SU-DHL-6 (cell line): ENCODE results near the gene BRAT1.

Experiments
- H2AFZ ChIP-seq: fragments of 200-600 bp; sonication (generic); 2 replicates; pipeline ENCODE4 v1.6.1; 2014; ENCODE audit warnings: low read depth, mild to moderate bottlenecking, moderate library complexity, mixed read lengths, antibody characterized with exemption, low read length; ENCODE audit not compliant: severe bottlenecking
- H3F3A ChIP-seq: fragments of 200-600 bp; shearing (Covaris generic); 2 replicates; pipeline ENCODE4 v1.6.0; 2016; ENCODE audit warnings: antibody characterized with exemption, mild to moderate bottlenecking; ENCODE audit not compliant: insufficient read depth
- H3K27ac ChIP-seq: fragments of 200-600 bp; sonication (generic); 2 replicates; pipeline ENCODE4 v1.5.1; 2016; ENCODE audit warnings: low read depth, mild to moderate bottlenecking, low read length, moderate library complexity, mixed read lengths
- H3K27me3 ChIP-seq: fragments of 200-600 bp; sonication (generic), shearing (Covaris generic); 2 replicates; pipeline ENCODE4 v1.6.0; 2014; ENCODE audit warnings: mild to moderate bottlenecking, low read length
- H3K36me3 ChIP-seq: fragments of 200-600 bp; sonication (generic); 2 replicates; pipeline ENCODE4 v1.6.1; 2014; ENCODE audit warnings: mild to moderate bottlenecking, low read length, mixed read lengths
- H3K4me2 ChIP-seq: fragments of 300-600, 200-600 bp; shearing (Covaris generic), sonication (generic); 2 replicates; pipeline ENCODE4 v1.6.0; 2014; ENCODE audit warnings: low read length, low read depth, mild to moderate bottlenecking; ENCODE audit not compliant: poor library complexity, severe bottlenecking
- H3K4me3 ChIP-seq: fragments of 200-600 bp; sonication (generic); 2 replicates; pipeline ENCODE4 v1.5.1; 2014; ENCODE audit warnings: antibody characterized with exemption, low read length, mild to moderate bottlenecking, mixed read lengths; ENCODE audit not compliant: insufficient read depth, poor library complexity, severe bottlenecking
- H3K79me2 ChIP-seq: fragments of 200-600 bp; sonication (generic); 2 replicates; pipeline ENCODE4 v1.6.1; 2014; ENCODE audit warnings: mild to moderate bottlenecking, low read length, moderate library complexity; ENCODE audit not compliant: insufficient read depth
- H3K9ac ChIP-seq: fragments of 200-600 bp; sonication (generic); 2 replicates; pipeline ENCODE4 v1.7.0; 2014; ENCODE audit warnings: mild to moderate bottlenecking, low read length
- H3K9me2 ChIP-seq: fragments of 200-600 bp; sonication (generic); replicated peaks from 2 replicates; pipeline ENCODE4 v1.6.1; 2014; ENCODE audit warnings: low read length; ENCODE audit not compliant: insufficient read depth
- H3K9me3 ChIP-seq: fragments of 200-600 bp; sonication (generic); 2 replicates; pipeline ENCODE4 v1.6.1; 2014; ENCODE audit warnings: low read length, mixed read lengths; ENCODE audit not compliant: insufficient read depth
- H4K20me1 ChIP-seq: fragments of 200-600 bp; sonication (generic); 2 replicates; pipeline ENCODE4 v1.6.1; 2014; ENCODE audit warnings: low read depth, mild to moderate bottlenecking, antibody characterized with exemption, low read length, moderate library complexity, mixed read lengths
- CTCF ChIP-seq: fragments of 200-600 bp; sonication (generic); IDR thresholded peaks from one replicate; pipeline ENCODE4 v1.5.1; 2017; ENCODE audit warnings: antibody characterized with exemption, mild to moderate bottlenecking, low read length, moderate library complexity; ENCODE audit not compliant: insufficient read depth, poor library complexity, severe bottlenecking
- EZH2phosphoT487 ChIP-seq: fragments of 200-600 bp; sonication (generic), shearing (Covaris generic); conservative IDR thresholded peaks from 2 replicates; pipeline ENCODE4 v1.6.1; 2018; ENCODE audit warnings: mild to moderate bottlenecking, antibody characterized with exemption, low read length, moderate library complexity, mixed read lengths

The BRAT1 gene

DNA sequence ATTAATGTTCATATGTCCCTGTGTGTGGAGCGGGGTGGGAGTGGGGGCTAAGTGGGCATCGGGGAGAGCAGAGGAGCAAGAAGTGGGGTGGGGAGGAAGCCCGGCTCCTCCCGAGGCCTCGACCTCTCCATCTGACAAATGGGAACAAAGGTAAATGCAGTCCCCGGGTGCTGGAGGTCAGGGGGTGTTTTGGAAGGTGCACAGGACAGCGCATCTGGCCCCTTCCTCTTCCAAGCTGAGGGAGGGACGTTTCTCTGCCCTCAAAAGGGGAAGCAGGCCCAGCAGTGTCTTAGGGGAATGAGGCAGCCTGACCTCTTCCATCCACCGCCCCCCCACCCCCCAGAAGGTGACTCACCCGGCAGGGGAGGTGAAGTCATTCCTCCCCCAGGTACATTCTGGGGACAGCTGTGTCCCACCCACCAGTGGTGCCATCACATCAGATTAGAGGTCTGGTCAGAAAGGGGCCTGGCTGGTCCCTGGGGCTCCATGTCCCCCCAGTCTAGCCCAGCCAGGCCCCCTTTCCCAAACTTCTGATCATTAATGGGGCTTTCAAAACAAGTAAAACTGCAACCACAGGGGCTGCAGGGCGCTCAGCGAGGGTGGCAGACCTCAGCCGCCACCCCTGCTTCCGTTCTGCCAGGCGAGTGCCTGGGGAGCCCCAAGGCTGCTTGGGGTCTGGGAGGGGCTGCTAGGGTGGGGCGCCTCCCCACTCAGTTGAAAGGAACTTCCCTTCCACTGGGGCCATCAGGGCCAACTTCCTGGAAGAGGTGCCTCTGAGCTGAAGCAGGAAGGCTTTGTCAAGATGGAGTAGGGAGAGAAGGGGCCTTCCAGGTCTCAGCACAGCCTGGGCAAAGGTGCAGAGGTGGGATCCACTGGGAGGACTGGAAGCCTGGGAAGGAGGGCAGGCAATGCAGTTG lies 25.0 kb downstream of the BRAT1 start:
- Histone ChIP-seq H3F3A (no peaks in the 10 kb centered on the region), H3K4me3 (no peak overlapping the region), H3K27ac (no peak overlapping the region), H4K20me1 (no peaks in the 10 kb centered on the region), H3K9me3 (no peaks in the 10 kb centered on the region), H3K36me3 (no peaks in the 10 kb centered on the region), H3K4me2 (no peak overlapping the region), H2AFZ (no peak overlapping the region), H3K9ac (no peak overlapping the region), H3K9me2 (no peaks in the 10 kb centered on the region), H3K27me3 (no peaks in the 10 kb centered on the region), H3K79me2 (no peaks in the 10 kb centered on the region)
- TF ChIP-seq CTCF: no peak
- no peak for TF ChIP-seq EZH2phosphoT487

GRCh38 chr7:2529161-2530070 lies 25.9 kb downstream of the BRAT1 start:
- H3K9ac ChIP-seq: no peak overlapping the region

GRCh38 chr7:2528481-2529095 lies 26.7 kb downstream of the BRAT1 start:
- H3K27me3 ChIP-seq: no peaks in the 10 kb centered on the region
- no peak overlapping the region for H3K4me2 ChIP-seq
- H3K9me3 ChIP-seq: no peaks in the 10 kb centered on the region
- no peaks in the 10 kb centered on the region for H3F3A ChIP-seq
- H3K79me2 ChIP-seq: no peaks in the 10 kb centered on the region
- H3K9ac ChIP-seq: no peak overlapping the region
- no peaks in the 10 kb centered on the region for H3K36me3 ChIP-seq
- no peak overlapping the region for H3K4me3 ChIP-seq
- H2AFZ ChIP-seq: no peak overlapping the region
- TF ChIP-seq CTCF: no peak
- no peak for TF ChIP-seq EZH2phosphoT487
- H3K27ac ChIP-seq: no peak overlapping the region
- no peaks in the 10 kb centered on the region for H4K20me1 ChIP-seq
- no peaks in the 10 kb centered on the region for H3K9me2 ChIP-seq

More at GRCh38 chr7:2529161-2530070, 25.9 kb downstream of the BRAT1 start:
- no peaks in the 10 kb centered on the region for H4K20me1 ChIP-seq
- H3K36me3 ChIP-seq: no peaks in the 10 kb centered on the region
- no peak overlapping the region for H3K27ac ChIP-seq
- H3F3A ChIP-seq: no peaks in the 10 kb centered on the region
- H3K4me3 ChIP-seq: no peak overlapping the region
- no peaks in the 10 kb centered on the region for H3K9me2 ChIP-seq
- H3K9me3 ChIP-seq: no peaks in the 10 kb centered on the region
- no peaks in the 10 kb centered on the region for H3K27me3 ChIP-seq
- TF ChIP-seq EZH2phosphoT487 (no peak), CTCF (no peak)
- no peak overlapping the region for H2AFZ ChIP-seq
- H3K79me2 ChIP-seq: no peaks in the 10 kb centered on the region
- no peak overlapping the region for H3K4me2 ChIP-seq
